ENCODE measurements around the gene CAPZB.

DNA sequence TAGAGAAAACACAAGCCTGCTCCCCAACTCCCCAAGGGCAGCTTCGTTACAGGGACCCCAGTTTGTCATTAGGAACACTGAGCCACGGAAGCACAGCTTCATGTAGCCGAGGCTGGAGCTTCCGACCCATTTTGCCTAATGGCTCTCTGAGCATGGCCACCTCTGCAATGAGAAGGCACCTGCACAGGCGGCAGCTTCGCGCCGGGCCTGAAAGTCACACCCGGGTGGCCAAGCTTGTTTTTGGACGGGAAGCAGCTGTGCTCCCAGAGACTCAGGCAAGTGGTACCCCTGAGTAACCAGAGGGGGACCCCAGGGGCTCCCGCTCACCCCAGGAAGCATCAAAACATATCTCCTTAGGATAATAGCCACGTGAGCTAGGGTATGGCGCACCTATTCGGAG lies 92.3 kb downstream of the CAPZB start:
- TF ChIP-seq, protein P1, sequence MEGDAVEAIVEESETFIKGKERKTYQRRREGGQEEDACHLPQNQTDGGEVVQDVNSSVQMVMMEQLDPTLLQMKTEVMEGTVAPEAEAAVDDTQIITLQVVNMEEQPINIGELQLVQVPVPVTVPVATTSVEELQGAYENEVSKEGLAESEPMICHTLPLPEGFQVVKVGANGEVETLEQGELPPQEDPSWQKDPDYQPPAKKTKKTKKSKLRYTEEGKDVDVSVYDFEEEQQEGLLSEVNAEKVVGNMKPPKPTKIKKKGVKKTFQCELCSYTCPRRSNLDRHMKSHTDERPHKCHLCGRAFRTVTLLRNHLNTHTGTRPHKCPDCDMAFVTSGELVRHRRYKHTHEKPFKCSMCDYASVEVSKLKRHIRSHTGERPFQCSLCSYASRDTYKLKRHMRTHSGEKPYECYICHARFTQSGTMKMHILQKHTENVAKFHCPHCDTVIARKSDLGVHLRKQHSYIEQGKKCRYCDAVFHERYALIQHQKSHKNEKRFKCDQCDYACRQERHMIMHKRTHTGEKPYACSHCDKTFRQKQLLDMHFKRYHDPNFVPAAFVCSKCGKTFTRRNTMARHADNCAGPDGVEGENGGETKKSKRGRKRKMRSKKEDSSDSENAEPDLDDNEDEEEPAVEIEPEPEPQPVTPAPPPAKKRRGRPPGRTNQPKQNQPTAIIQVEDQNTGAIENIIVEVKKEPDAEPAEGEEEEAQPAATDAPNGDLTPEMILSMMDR (IDR thresholded peaks at IDR 0.05), result no peak
- TF ChIP-seq POLR2A (IDR thresholded peaks at IDR 0.05), result no peak
